GM12878 (cell line): ENCODE results near the gene TIFAB. TPM values are rescaled to one million over a fixed set of nuclear protein-coding genes. Genes with fewer than 3 reads are reported as not detected.

Source experiments
- BHLHE40 ChIP-seq, 2 experiments: fragments of 450-650 bp in 1 of 2; IDR thresholded peaks; 2 replicates each; pipeline ENCODE4 v1.6.1; 2011 to 2017; ENCODE audit warnings: low read depth in 2 of 2, borderline replicate concordance in 1 of 2, improper control_type of control experiment in 1 of 2, low read length in 1 of 2, mild to moderate bottlenecking in 1 of 2
- E2F4 ChIP-seq: IDR thresholded peaks from 2 replicates; pipeline ENCODE4 v1.6.1; 2012; ENCODE audit warnings: low read depth, low read length, improper control_type of control experiment
- E2F8 ChIP-seq: fragments of 450-650 bp; IDR thresholded peaks from 2 replicates; pipeline ENCODE4 v1.6.1; 2018; ENCODE audit warnings: mild to moderate bottlenecking, low read depth, moderate library complexity; ENCODE audit not compliant: partially characterized antibody
- JUND ChIP-seq: IDR thresholded peaks from 2 replicates; pipeline ENCODE4 v1.6.1; 2012; ENCODE audit warnings: low read depth, mild to moderate bottlenecking, low read length, improper control_type of control experiment, moderate library complexity
- POU2F2 ChIP-seq: IDR thresholded peaks from 3 replicates; pipeline ENCODE4 v1.6.1; 2011; ENCODE audit warnings: low read depth, mild to moderate bottlenecking, low read length, borderline replicate concordance
- PRDM15 ChIP-seq: fragments of 450-650 bp; formaldehyde crosslinking; IDR thresholded peaks from 2 replicates; pipeline ENCODE4 v1.4.0; 2020; ENCODE audit warnings: mild to moderate bottlenecking, moderate library complexity
- TCF7 ChIP-seq: IDR thresholded peaks from 2 replicates; pipeline ENCODE4 v1.6.1; 2014; ENCODE audit warnings: antibody characterized with exemption, borderline replicate concordance
- WRNIP1 ChIP-seq: IDR thresholded peaks from 2 replicates; pipeline ENCODE4 v1.6.1; 2011; ENCODE audit warnings: low read depth, low read length, improper control_type of control experiment, borderline replicate concordance
- ZBTB11 ChIP-seq: fragments of 450-650 bp; formaldehyde crosslinking; IDR thresholded peaks from 2 replicates; pipeline ENCODE4 v1.5.0; 2022; ENCODE audit warnings: mild to moderate bottlenecking, missing genetic modification characterization
- polyA plus RNA-seq, 11 experiments: library from polyadenylated mRNA; depleted of rRNA in 4 of 11; unstranded in 6 of 11; stranded (reverse) in 5 of 11; fragments of >200 nt; fragmentation: Nextera tagmentation in 4 of 11; fragmentation: Illumina TruSeq in 1 of 11; extraction: Ambion mirVana in 4 of 11; extraction: Trizol in 1 of 11; gene quantifications; 1 replicate in 1 of 11; 2 replicates in 10 of 11; pipeline versions ENCODE4 v1.2.1 to v1.2.3, GENCODE V29; 2011 to 2016; ENCODE audit warnings: inconsistent platforms in 2 of 11, missing spikeins in 2 of 11, low read depth in 1 of 11
- total RNA-seq, 4 experiments: library from RNA; depleted of rRNA in 3 of 4; stranded (reverse); fragments of >200 nt in 3 of 4; fragmentation: Illumina TruSeq in 1 of 4; extraction: Trizol in 1 of 4; gene quantifications; 2 replicates each; pipeline versions ENCODE4 v1.2.1 to v1.2.3, GENCODE V29; 2013 to 2021

Gene TIFAB
- total and polyA plus RNA-seq, 10 of the 15 experiments (the other 5 are each of a cell fraction or from before 2014, with no cell fraction given), result not detected

- TF ChIP-seq PRDM15 (no peak), BHLHE40 (IDR thresholded peaks at IDR 0.05; ENCODE audit: borderline replicate concordance in 1 of 2, low read depth in 2 of 2, low read length in 1 of 2) (no peak), POU2F2 (no peak), JUND (no peak), ZBTB11 (CRISPR knock-in tag) (no peak), TCF7 (no peak), E2F4 (no peak), WRNIP1 (no peak), E2F8 (no peak)
Observed at GRCh38 chr5:135477613-135478066, 25.5 kb upstream of the TIFAB start (continued).
